ENCODE measurements around the gene AICDA. TPM values are rescaled to one million over a fixed set of nuclear protein-coding genes. Genes with fewer than 3 reads are reported as not detected.

Gene AICDA
- polyA plus RNA-seq, 4 donors: 0.49 to 0.55 (median 0.53) TPM

DNA sequence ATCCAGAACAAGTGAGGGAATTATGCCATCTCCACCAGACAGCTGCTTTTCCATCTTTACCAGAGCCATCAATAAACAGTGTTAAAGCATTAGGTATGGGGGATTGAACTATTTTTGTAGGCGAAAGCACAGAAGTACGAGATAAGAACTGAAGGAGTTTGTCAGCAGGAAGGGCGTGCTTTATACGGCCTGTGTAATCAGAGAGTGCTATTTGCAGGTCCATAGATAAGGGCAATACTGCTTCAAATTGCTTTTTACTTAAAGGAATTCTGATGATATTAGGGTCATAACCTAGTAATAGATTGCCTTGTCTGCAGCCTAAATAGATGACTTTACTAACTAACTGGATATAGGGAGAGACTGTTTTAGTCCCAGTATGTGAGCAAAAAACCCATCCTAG is 51.6 kb downstream of the AICDA start:
- DNase-seq (ENCODE audit: low read depth in 4 of 4, low spot score in 3 of 4): no peak

DNA sequence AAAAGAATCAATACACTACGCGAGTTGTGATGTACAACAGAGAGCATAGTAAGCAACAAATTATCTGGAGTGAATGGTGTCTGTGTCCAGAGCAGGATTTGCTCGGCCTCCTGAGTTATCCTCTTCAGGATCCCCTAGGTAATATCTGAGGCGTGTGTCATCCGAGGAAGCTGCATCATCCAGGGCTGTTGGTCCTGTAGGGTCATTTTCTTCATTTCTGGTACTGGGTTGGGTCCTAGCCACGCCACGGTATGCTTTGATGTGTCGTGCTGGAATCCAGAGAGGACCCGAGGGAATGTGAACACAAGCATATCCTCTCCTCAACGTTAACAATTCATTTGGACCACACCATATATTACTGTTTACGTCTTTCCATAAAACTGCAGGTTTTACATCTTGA is 53.0 kb downstream of the AICDA start:
- no peak for DNase-seq (ENCODE audit: low read depth in 4 of 4, low spot score in 3 of 4)

DNA sequence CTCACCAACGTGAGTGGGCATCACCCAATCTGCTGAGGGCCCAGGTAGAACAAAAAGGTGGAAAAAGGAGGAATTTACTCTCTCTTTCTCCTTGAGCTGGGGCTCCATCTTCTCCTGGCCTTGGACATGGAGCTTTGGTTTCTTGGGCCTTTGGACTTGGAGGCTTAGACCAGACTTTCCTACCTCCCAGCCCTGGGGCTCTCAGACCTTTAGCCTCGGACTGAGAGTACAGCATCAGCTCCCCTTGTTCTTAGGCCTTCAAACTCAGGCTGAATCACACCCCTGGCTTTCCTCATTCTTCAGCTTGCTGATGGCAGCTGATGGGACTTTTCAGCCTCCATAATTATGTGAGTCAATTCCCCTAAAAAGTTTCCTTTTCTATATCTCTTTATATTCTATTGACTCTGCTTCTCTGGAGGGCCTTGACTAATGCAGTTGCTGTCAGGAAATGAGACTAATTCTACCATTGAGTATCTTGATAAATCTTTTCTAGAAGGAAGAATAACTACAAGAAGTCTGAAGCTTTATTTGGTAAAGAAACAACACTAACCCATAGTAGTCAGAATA is 56.0 kb downstream of the AICDA start:
- no peak for DNase-seq (ENCODE audit: low read depth in 4 of 4, low spot score in 3 of 4)

DNA sequence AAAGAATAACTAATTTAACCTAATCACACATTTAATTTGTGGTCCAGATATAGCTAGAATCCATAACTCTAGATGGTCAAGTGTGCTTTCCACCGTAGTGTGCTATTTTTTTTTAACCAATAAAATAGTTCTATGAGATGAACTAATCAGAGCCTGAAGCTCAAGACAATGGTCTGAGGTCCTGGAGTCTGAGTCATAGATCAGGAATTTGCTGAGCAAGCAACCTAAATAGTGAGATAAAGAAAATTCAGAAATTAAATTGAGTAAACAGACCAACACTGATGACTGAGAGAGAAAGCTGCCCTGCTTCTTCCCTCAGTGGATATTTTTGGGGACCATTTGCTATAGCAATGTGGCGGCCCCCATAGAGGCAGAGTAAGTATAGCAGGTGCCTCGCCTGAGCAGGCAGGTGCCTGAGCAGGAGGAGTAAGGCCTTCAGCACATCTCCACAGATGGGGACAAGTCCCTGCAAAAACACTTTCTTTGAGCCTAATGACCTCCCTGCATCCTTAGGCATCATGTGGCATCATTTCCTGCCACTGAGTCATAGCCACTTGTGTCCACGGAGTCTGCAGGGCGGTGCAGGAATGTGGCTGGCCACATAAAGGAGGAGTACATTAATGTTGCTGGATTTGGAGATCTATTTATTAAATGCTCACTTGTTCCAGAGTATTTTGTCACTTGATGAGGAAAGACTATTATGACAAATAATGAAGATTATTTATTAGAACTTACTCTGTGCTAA is 58.0 kb downstream of the AICDA start:
- DNase-seq (ENCODE audit: low read depth in 4 of 4, low spot score in 3 of 4): no peak

DNA sequence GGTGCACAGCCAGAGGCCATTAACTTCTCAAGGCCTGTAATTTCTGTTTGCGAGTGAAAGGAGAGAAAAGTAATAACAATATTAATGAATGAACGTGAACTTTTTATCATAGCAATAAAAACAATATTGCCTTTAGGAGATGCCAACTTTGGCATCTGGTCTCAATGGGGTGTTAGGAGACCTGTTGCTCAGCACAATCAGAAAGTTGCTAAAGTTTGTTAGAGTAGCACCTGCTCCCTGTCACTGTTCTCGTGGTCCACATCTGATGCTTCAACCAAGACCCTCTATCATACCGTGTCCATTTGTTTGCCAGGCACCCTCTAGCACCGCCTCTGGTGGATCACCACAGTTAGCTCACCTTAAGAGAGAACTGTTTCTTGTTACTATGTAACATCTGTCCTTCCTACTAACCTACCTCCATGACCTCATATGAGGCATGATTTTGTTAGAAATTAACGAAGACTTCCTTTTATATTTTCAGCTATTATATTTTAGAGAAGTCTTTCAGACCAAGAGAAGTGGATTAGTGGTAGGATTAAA is 59.5 kb downstream of the AICDA start:
- DNase-seq (ENCODE audit: low read depth in 4 of 4, low spot score in 3 of 4): no peak

Other genes starting within 250 kb of the AICDA start
- gene CLEC6A, start 156.9 kb downstream of the AICDA start, polyA plus RNA-seq (ENCODE audit: insufficient read length in 4 of 4): under 1 TPM; 0.08 to 0.18 (median 0.11) TPM
- under 1 TPM; 0.29 to 0.37 (median 0.32) TPM for gene CLEC4D, start 99.4 kb downstream of the AICDA start, polyA plus RNA-seq (ENCODE audit: insufficient read length in 4 of 4)
- 1 to 10 TPM; 1.4 to 3.2 (median 2.0) TPM for gene CLEC4E, start 72.0 kb downstream of the AICDA start, polyA plus RNA-seq (ENCODE audit: insufficient read length in 4 of 4)
- 10 to 100 TPM in 1 of 4 donors, 1 to 10 TPM in 2, under 1 TPM in 1; 0.79 to 13.5 (median 2.4) TPM for gene MFAP5, start 50.0 kb upstream of the AICDA start, polyA plus RNA-seq (ENCODE audit: insufficient read length in 4 of 4)
- gene RIMKLB, start 85.1 kb upstream of the AICDA start, polyA plus RNA-seq (ENCODE audit: insufficient read length in 4 of 4): 100 to 1,000 TPM in 3 of 4 donors, 10 to 100 TPM in 1; 85.4 to 106 (median 104) TPM
- gene A2ML1, start 209.8 kb upstream of the AICDA start, polyA plus RNA-seq (ENCODE audit: insufficient read length in 4 of 4): under 1 TPM in 3 of 4 donors, not detected in 1; 0.06 to 0.40 (median 0.21) TPM

Measured in right renal pelvis (tissue), 4 donors.